Testis (tissue), 3 donors: ENCODE data around the gene CREBBP. TPM values are rescaled to one million over a fixed set of nuclear protein-coding genes. Genes with fewer than 3 reads are reported as not detected.
A peak's percentile ranks its signal among the peaks of the same experiment; 100 is the strongest.

Experiments
- DNase-seq: peaks from one replicate; pipeline ENCODE4 v3.0.0-alpha.2; 2019
- H3K27ac ChIP-seq, 2 donors: fragments of 200-600 bp; sonication (generic); one replicate each; pipeline ENCODE4 v1.5.1; 2019
- H3K27me3 ChIP-seq: fragments of 200-600 bp; sonication (generic); one replicate; pipeline ENCODE4 v1.5.1; 2019
- H3K36me3 ChIP-seq: fragments of 200-600 bp; sonication (generic); one replicate; pipeline ENCODE4 v1.5.1; 2017; ENCODE audit warnings: low read depth; ENCODE audit errors: missing control alignments
- H3K4me1 ChIP-seq: fragments of 200-600 bp; sonication (generic); one replicate; pipeline ENCODE4 v1.5.1; 2019
- H3K4me3 ChIP-seq, 2 donors: fragments of 200-600 bp; sonication (generic); one replicate each; pipeline ENCODE4 v1.5.1; 2017 to 2019
- H3K9me3 ChIP-seq: fragments of 200-600 bp; sonication (generic); one replicate; pipeline ENCODE4 v1.5.1; 2017
- POLR2A ChIP-seq: fragments of 450-650 bp; IDR thresholded peaks from one replicate; pipeline ENCODE4 v1.6.1; 2017; ENCODE audit warnings: antibody characterized with exemption, mild to moderate bottlenecking, moderate library complexity
- WGBS, 2 donors: methylation state at CpG; one replicate each; pipeline ENCODE4 v1.1.5; 2018; 5-methylcytosine and 5-hydroxymethylcytosine counted together
- intact Hi-C: fragments of 100-400 bp; cut with DNase I; formaldehyde crosslinking; loops from one replicate; pipeline ENCODE4 v1.15.1; 2023; ENCODE audit warnings: low total_unique reads
- polyA plus RNA-seq: library from polyadenylated mRNA; stranded (reverse); fragments of 350-450 nt; fragmentation: Illumina TruSeq; extraction: RNeasy Lipid Tissue Mini Kit (QIAGEN cat#74804); gene quantifications from one replicate; pipeline ENCODE4 v1.2.3, GENCODE V29; 2014; ENCODE audit warnings: low read depth, low replicate concordance; ENCODE audit not compliant: insufficient read depth
- total RNA-seq, 2 donors: library from RNA; depleted of rRNA; stranded (reverse); fragments of >200 nt; gene quantifications; one replicate each; pipeline ENCODE4 v1.2.3, GENCODE V29; 2016
- TF ChIP-seq, protein P1 (sequence below), 3 experiments: fragments of 450-650 bp in 2 of 3; fragments of 200-600 bp in 1 of 3; sonication (generic) in 1 of 3; IDR thresholded peaks; one replicate each; pipeline ENCODE4 v1.5.1; 2016 to 2019; ENCODE audit warnings: antibody characterized with exemption in 3 of 3, mild to moderate bottlenecking in 2 of 3, moderate library complexity in 1 of 3

CREBBP gene
- total and polyA plus RNA-seq, 3 donors from 2014 or later: 86.0 to 185 (median 141) TPM

- Histone ChIP-seq H3K36me3 (no peaks in the 10 kb centered on the region), H3K27ac (peak overlapping the region in 1 of 2 donors; percentile 92), H3K4me1 (peaks cover 13% of the 10 kb centered on the region), H3K27me3 (no peaks in the 10 kb centered on the region), H3K9me3 (no peaks in the 10 kb centered on the region), H3K4me3 (peak overlapping the region; percentile 58 to 81)
- intact Hi-C loops: loop anchor here (5.0 kb wide), 1 partner anchor 189 kb away; no protein-coding TSS in a partner anchor
- DNase-seq: no peak
- WGBS, 2 donors: 52 to 68% methylated on average over 16 to 29 of the region's 30 CpGs
- TF ChIP-seq POLR2A: no peak
- TF ChIP-seq, protein P1, sequence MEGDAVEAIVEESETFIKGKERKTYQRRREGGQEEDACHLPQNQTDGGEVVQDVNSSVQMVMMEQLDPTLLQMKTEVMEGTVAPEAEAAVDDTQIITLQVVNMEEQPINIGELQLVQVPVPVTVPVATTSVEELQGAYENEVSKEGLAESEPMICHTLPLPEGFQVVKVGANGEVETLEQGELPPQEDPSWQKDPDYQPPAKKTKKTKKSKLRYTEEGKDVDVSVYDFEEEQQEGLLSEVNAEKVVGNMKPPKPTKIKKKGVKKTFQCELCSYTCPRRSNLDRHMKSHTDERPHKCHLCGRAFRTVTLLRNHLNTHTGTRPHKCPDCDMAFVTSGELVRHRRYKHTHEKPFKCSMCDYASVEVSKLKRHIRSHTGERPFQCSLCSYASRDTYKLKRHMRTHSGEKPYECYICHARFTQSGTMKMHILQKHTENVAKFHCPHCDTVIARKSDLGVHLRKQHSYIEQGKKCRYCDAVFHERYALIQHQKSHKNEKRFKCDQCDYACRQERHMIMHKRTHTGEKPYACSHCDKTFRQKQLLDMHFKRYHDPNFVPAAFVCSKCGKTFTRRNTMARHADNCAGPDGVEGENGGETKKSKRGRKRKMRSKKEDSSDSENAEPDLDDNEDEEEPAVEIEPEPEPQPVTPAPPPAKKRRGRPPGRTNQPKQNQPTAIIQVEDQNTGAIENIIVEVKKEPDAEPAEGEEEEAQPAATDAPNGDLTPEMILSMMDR (IDR thresholded peaks at IDR 0.05): no peak
These were observed 1.0 kb upstream of the CREBBP start for GRCh38 chr16:3881499-3881990.

DNA sequence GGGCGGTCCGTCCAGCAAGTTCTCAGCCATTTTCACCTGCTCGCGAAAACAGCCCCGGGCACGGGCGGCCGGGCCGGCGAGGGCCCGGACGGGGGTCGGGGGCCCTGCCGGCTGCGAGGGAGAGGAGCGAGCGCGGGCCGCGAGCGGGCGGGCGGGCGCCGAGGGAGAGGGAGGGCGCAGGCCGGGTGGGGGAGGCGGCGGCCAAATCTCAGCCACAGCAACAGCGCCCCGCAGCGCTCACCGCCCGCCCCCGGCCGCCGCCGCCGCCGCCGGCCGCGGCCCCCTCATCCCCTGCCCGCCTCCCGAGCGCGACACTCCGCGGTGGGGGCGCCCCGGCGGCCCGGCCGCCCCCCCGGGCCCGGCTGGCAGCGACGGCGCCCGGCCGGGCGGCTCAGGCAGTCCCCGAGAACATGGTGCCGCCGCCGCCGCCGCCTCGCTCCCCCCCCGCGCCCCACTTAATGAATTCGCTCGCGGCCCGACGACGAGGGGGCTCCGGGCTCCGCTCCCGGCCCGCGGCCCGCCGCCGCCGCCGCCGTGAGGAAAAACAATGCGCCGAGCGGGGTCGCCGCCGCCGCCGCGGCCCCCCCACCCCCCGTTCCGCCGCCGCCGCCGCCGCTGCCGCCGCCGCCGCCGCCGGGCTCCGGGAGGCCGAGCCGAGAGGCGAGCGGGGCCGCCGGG is 487 bp downstream of the CREBBP start:
- intact Hi-C loops: loop anchor here (5.0 kb wide), 1 partner anchor 188 kb away; no protein-coding TSS in a partner anchor
- H3K4me1 ChIP-seq: peaks cover 18% of the 10 kb centered on the region

GRCh38 chr16:3879258-3879886 is 1.1 kb downstream of the CREBBP start:
- no peak for TF ChIP-seq POLR2A
- TF ChIP-seq, protein P1 (IDR thresholded peaks at IDR 0.05): no peak
- intact Hi-C loops: no loop called here
- H3K9me3 ChIP-seq: no peaks in the 10 kb centered on the region
- H3K27me3 ChIP-seq: no peaks in the 10 kb centered on the region
- H3K36me3 ChIP-seq: no peaks in the 10 kb centered on the region
- 0 to 1% methylated on average over 21 to 46 of the region's 50 CpGs for WGBS, 2 donors
- H3K4me3 ChIP-seq: peak overlapping the region; percentile 73 to 81
- peaks cover 24% of the 10 kb centered on the region for H3K4me1 ChIP-seq
- H3K27ac ChIP-seq: peak overlapping the region; percentile 27 to 92
- DNase-seq: peak; percentile 42

More for the DNA sequence above, 487 bp downstream of the CREBBP start:
- peak; percentile 82 for DNase-seq
- WGBS, 2 donors: 2% methylated on average over 64 of the region's 117 CpGs; no CpG with 5 or more reads in 1 of the 2 donors
- H3K27me3 ChIP-seq: no peaks in the 10 kb centered on the region
- peak overlapping the region; percentile 27 to 92 for H3K27ac ChIP-seq
- H3K4me3 ChIP-seq: peak overlapping the region; percentile 73 to 81
- H3K36me3 ChIP-seq: no peaks in the 10 kb centered on the region
- H3K9me3 ChIP-seq: no peaks in the 10 kb centered on the region
- TF ChIP-seq, protein P1 (IDR thresholded peaks at IDR 0.05): peak in 1 of 3 experiments; percentile 13
- TF ChIP-seq POLR2A: no peak

- Histone ChIP-seq H3K27me3 (no peaks in the 10 kb centered on the region), H3K4me3 (peak overlapping the region; percentile 73 to 81), H3K9me3 (no peaks in the 10 kb centered on the region), H3K36me3 (no peaks in the 10 kb centered on the region), H3K4me1 (peaks cover 30% of the 10 kb centered on the region), H3K27ac (no peak overlapping the region)
- 5 to 8% methylated on average over 8 of the region's 8 CpGs for WGBS, 2 donors
- TF ChIP-seq, protein P1 (IDR thresholded peaks at IDR 0.05): no peak
- no peak for TF ChIP-seq POLR2A
- intact Hi-C loops: no loop called here
- peak; percentile 17 for DNase-seq
These were observed 1.9 kb downstream of the CREBBP start for GRCh38 chr16:3878610-3879009.
